Stimulated activated CD8-positive, alpha-beta memory T cell treated with anti-CD3 and anti-CD28 coated beads, Interleukin-15, amount 100 ng/mL, for 1 hour (primary cell): ENCODE results near the gene TVP23A.

Source experiments
- DNase-seq: peaks from one replicate; pipeline ENCODE4 v3.0.0-alpha.2; 2020; ENCODE audit warnings: low read depth

The TVP23A gene

GRCh38 chr16:10817963-10818941, at the start of gene TVP23A:
TVP23A (minus strand) TSS chr16:10818794; CDS start chr16:10818493, 301 bp downstream.
- DNase-seq: no peak

- no peak for DNase-seq
Observed at GRCh38 chr16:10868104-10868595, 49.6 kb upstream of the TVP23A start.

- DNase-seq: no peak
Observed at GRCh38 chr16:10867199-10867598, 48.6 kb upstream of the TVP23A start.

- DNase-seq: no peak
Observed at GRCh38 chr16:10865991-10866966, 47.7 kb upstream of the TVP23A start.

GRCh38 chr16:10862438-10862837, 43.8 kb upstream of the TVP23A start:
- no peak for DNase-seq

- no peak for DNase-seq
Observed at GRCh38 chr16:10859658-10860057, 41.1 kb upstream of the TVP23A start.

GRCh38 chr16:10859020-10859419, 40.4 kb upstream of the TVP23A start:
- no peak for DNase-seq

GRCh38 chr16:10858203-10858602, 39.6 kb upstream of the TVP23A start:
- no peak for DNase-seq

- DNase-seq: no peak
Observed at GRCh38 chr16:10856042-10856441, 37.4 kb upstream of the TVP23A start.

GRCh38 chr16:10852948-10853347, 34.4 kb upstream of the TVP23A start:
- no peak for DNase-seq

GRCh38 chr16:10852286-10852685, 33.7 kb upstream of the TVP23A start:
- no peak for DNase-seq

GRCh38 chr16:10851512-10851911, 32.9 kb upstream of the TVP23A start:
- DNase-seq: no peak

GRCh38 chr16:10850478-10850850, 31.9 kb upstream of the TVP23A start:
- DNase-seq: no peak

GRCh38 chr16:10849736-10850477, 31.3 kb upstream of the TVP23A start:
- no peak for DNase-seq

- DNase-seq: no peak
Observed at GRCh38 chr16:10847176-10847575, 28.6 kb upstream of the TVP23A start.

GRCh38 chr16:10846213-10846998, 27.8 kb upstream of the TVP23A start:
- no peak for DNase-seq

GRCh38 chr16:10840703-10841102, 22.1 kb upstream of the TVP23A start:
- DNase-seq: no peak

GRCh38 chr16:10839279-10839666, 20.7 kb upstream of the TVP23A start:
- no peak for DNase-seq

- no peak for DNase-seq
Observed at GRCh38 chr16:10838621-10839278, 20.2 kb upstream of the TVP23A start.

- no peak for DNase-seq
Observed at GRCh38 chr16:10836174-10836853, 17.7 kb upstream of the TVP23A start.
